Esophagus squamous epithelium (tissue), 4 donors: ENCODE results near the gene EDDM13.

Source experiments
- CTCF ChIP-seq, 6 experiments: fragments of 450-650 bp in 4 of 6; fragments of 200-600 bp in 2 of 6; sonication (generic) in 2 of 6; IDR thresholded peaks; one replicate each; pipeline ENCODE4 v1.5.1; 2016 to 2019; ENCODE audit warnings: antibody characterized with exemption in 6 of 6, mild to moderate bottlenecking in 4 of 6, moderate library complexity in 4 of 6
- POLR2A ChIP-seq, 4 donors: fragments of 450-650 bp; IDR thresholded peaks; one replicate each; pipeline ENCODE4 v1.6.1; 2017; ENCODE audit warnings: antibody characterized with exemption in 4 of 4, mild to moderate bottlenecking in 4 of 4, moderate library complexity in 3 of 4

- TF ChIP-seq POLR2A (IDR thresholded peaks at IDR 0.05) (no peak), CTCF (IDR thresholded peaks at IDR 0.05) (no peak)
Observed at GRCh38 chr19:56332695-56333094, 60.1 kb downstream of the EDDM13 start.
